ENCODE measurements around the gene SNCB.

The SNCB gene

GRCh38 chr5:176609724-176610434 lies 20.5 kb downstream of the SNCB start, which contains the start of gene GPRIN1:
TSS of gene GPRIN1 (minus strand) at chr5:176610156. CDS start at chr5:176599834, 10,322 bp downstream.
- TF ChIP-seq NFIC (IDR thresholded peaks at IDR 0.05), result no peak
- TF ChIP-seq TCF12 (IDR thresholded peaks at IDR 0.05; ENCODE audit: low read depth), result no peak
- no peak for TF ChIP-seq FOXM1 (IDR thresholded peaks at IDR 0.05; ENCODE audit: borderline replicate concordance, low read depth)
- peak; percentile 91 for TF ChIP-seq ZBTB7A (IDR thresholded peaks at IDR 0.05; ENCODE audit: low read depth)
- no peak for TF ChIP-seq YY1 (IDR thresholded peaks at IDR 0.05; ENCODE audit: low read depth)
- no peak; the same call in 1 of the 2 replicates for TF ChIP-seq RAD21 (IDR thresholded peaks at IDR 0.05; ENCODE audit: low read depth)
- no peak for TF ChIP-seq CREB1 (IDR thresholded peaks at IDR 0.05; ENCODE audit: low read depth)
- TF ChIP-seq USF1 (IDR thresholded peaks at IDR 0.05), result 0 out of 2 replicates have a peak, but pooled peaks have one; percentile 11
- TF ChIP-seq CEBPB (IDR thresholded peaks at IDR 0.05), result no peak
- no peak for TF ChIP-seq TAF1 (IDR thresholded peaks at IDR 0.05; ENCODE audit: low read depth)
- TF ChIP-seq REST (IDR thresholded peaks at IDR 0.05; ENCODE audit: low read depth), result peak; percentile 81
- TF ChIP-seq EGR1 (IDR thresholded peaks at IDR 0.05), result no peak; the same call in 1 of the 2 replicates
- no peak for TF ChIP-seq EP300 (IDR thresholded peaks at IDR 0.05; ENCODE audit: borderline replicate concordance)
- TF ChIP-seq TEAD4 (IDR thresholded peaks at IDR 0.05), result no peak
- TF ChIP-seq MAX (IDR thresholded peaks at IDR 0.05), result 0 out of 2 replicates have a peak, but pooled peaks have one; percentile 14

- no peak for TF ChIP-seq REST (IDR thresholded peaks at IDR 0.05; ENCODE audit: low read depth)
- no peak for TF ChIP-seq ZBTB7A (IDR thresholded peaks at IDR 0.05; ENCODE audit: low read depth)
- no peak for TF ChIP-seq YY1 (IDR thresholded peaks at IDR 0.05; ENCODE audit: low read depth)
- TF ChIP-seq TCF12 (IDR thresholded peaks at IDR 0.05; ENCODE audit: low read depth), result no peak
- no peak for TF ChIP-seq TAF1 (IDR thresholded peaks at IDR 0.05; ENCODE audit: low read depth)
- TF ChIP-seq NFIC (IDR thresholded peaks at IDR 0.05), result no peak
Observed at GRCh38 chr5:176608937-176609723, 21.2 kb downstream of the SNCB start.

GRCh38 chr5:176608142-176608705 lies 22.1 kb downstream of the SNCB start:
- no peak for TF ChIP-seq EP300 (IDR thresholded peaks at IDR 0.05; ENCODE audit: borderline replicate concordance)
- no peak for TF ChIP-seq ZBTB7A (IDR thresholded peaks at IDR 0.05; ENCODE audit: low read depth)
- TF ChIP-seq CEBPB (IDR thresholded peaks at IDR 0.05), result no peak
- TF ChIP-seq MAX (IDR thresholded peaks at IDR 0.05), result no peak
- no peak for TF ChIP-seq TCF12 (IDR thresholded peaks at IDR 0.05; ENCODE audit: low read depth)
- no peak for TF ChIP-seq EGR1 (IDR thresholded peaks at IDR 0.05)
- no peak for TF ChIP-seq USF1 (IDR thresholded peaks at IDR 0.05)
- TF ChIP-seq FOXM1 (IDR thresholded peaks at IDR 0.05; ENCODE audit: borderline replicate concordance, low read depth), result no peak
- TF ChIP-seq REST (IDR thresholded peaks at IDR 0.05; ENCODE audit: low read depth), result no peak
- TF ChIP-seq NFIC (IDR thresholded peaks at IDR 0.05), result no peak
- TF ChIP-seq RAD21 (IDR thresholded peaks at IDR 0.05; ENCODE audit: low read depth), result no peak
- TF ChIP-seq YY1 (IDR thresholded peaks at IDR 0.05; ENCODE audit: low read depth), result no peak
- TF ChIP-seq TEAD4 (IDR thresholded peaks at IDR 0.05), result no peak
- TF ChIP-seq CREB1 (IDR thresholded peaks at IDR 0.05; ENCODE audit: low read depth), result no peak
